ENCODE results near the gene NLRP3.

GRCh38 chr1:247367786-247368422 is 48.1 kb upstream of the NLRP3 start:
- TF ChIP-seq CTCF (IDR thresholded peaks at IDR 0.05; ENCODE audit: low read depth, low read length, poor library complexity, severe bottlenecking) (no peak), EZH2phosphoT487 (IDR thresholded peaks at IDR 0.05; ENCODE audit: borderline replicate concordance, low read length) (no peak)
